Suprapubic skin (tissue), 4 donors: Measurements from ENCODE around the gene LMOD1. TPM values are rescaled to one million over a fixed set of nuclear protein-coding genes. Genes with fewer than 3 reads are reported as not detected.

Experiments
- DNase-seq, 2 donors: peaks; one replicate each; pipeline ENCODE4 v3.0.0-alpha.2; 2019; ENCODE audit warnings: low spot score in 2 of 2
- H3K27ac ChIP-seq: fragments of 200-600 bp; sonication (generic); one replicate; pipeline ENCODE4 v1.5.1; 2019
- H3K27me3 ChIP-seq: fragments of 200-600 bp; sonication (generic); one replicate; pipeline ENCODE4 v1.5.1; 2019
- H3K36me3 ChIP-seq: fragments of 200-600 bp; sonication (generic); one replicate; pipeline ENCODE4 v1.5.1; 2019
- H3K4me1 ChIP-seq: fragments of 200-600 bp; sonication (generic); one replicate; pipeline ENCODE4 v1.5.1; 2019
- H3K4me3 ChIP-seq: fragments of 200-600 bp; sonication (generic); one replicate; pipeline ENCODE4 v1.5.1; 2019; ENCODE audit warnings: mild to moderate bottlenecking
- H3K9me3 ChIP-seq: fragments of 200-600 bp; sonication (generic); one replicate; pipeline ENCODE4 v1.5.1; 2019
- EP300 ChIP-seq: sonication (generic); formaldehyde crosslinking; IDR thresholded peaks from one replicate; pipeline ENCODE4 v1.6.1; 2017; ENCODE audit warnings: antibody characterized with exemption
- POLR2A ChIP-seq, 2 donors: fragments of 450-650 bp; IDR thresholded peaks; one replicate each; pipeline ENCODE4 v1.6.1; 2017; ENCODE audit warnings: antibody characterized with exemption in 2 of 2, mild to moderate bottlenecking in 2 of 2, moderate library complexity in 2 of 2
- POLR2AphosphoS5 ChIP-seq, 3 donors: sonication (generic); formaldehyde crosslinking; IDR thresholded peaks; one replicate each; pipeline ENCODE4 v1.6.1; 2017; ENCODE audit warnings: antibody characterized with exemption in 3 of 3
- WGBS: methylation state at CpG from one replicate; pipeline ENCODE4 v1.1.5; 2018; 5-methylcytosine and 5-hydroxymethylcytosine counted together
- total RNA-seq, 4 donors: library from RNA; depleted of rRNA; stranded (reverse); fragments of >200 nt; gene quantifications; one replicate each; pipeline ENCODE4 v1.1.0, GENCODE V29; 2016
- TF ChIP-seq, protein P1 (sequence below), 2 donors: fragments of 200-600 bp in 1 of 2; fragments of 450-650 bp in 1 of 2; sonication (generic) in 1 of 2; IDR thresholded peaks; one replicate each; pipeline ENCODE4 v1.5.1; 2016 to 2019; ENCODE audit warnings: antibody characterized with exemption in 2 of 2, mild to moderate bottlenecking in 1 of 2, moderate library complexity in 1 of 2

The LMOD1 gene
- total RNA-seq, 4 donors from 2014 or later = 13.0 to 29.9 (median 18.1) TPM

DNA sequence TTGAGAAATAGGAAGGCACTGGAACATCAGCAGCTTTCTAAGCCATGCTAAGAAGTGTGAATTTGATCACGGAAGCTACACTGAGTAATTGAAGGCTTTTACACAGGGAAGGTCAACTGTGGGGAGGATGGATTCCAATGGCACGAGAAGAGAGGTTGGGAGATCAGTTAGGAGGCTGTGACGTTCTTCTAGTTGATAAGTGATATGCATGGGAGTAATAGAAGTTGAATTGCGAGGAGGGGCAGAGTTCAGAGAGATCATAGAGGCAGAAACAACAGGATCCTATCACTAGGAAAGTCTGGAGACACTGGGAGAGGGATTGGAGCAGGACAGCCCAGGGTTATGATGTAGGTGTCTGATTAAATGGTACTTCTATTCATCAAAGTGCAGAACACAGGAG is 16.2 kb downstream of the LMOD1 start:
- no peak overlapping the region for H3K27ac ChIP-seq

DNA sequence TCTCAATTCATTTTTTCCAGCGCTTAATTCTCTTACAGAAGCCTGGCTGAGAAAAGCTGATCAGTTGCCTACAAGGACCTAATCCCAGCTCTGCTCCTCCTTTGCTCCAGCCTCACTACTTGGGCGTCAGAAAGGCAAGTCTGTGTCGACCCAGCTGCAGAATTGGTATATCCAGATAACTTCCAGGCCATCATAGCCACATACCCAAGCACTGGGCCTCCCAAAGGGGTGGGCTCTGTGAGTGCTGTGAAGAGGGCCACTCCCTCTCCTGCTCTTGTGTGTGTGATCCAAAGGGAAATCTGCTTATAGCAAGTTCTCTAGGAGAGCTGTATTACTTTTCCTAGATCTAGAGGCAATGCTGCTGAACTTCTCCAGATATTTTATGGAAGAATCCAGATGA is 18.1 kb downstream of the LMOD1 start:
- no peaks in the 10 kb centered on the region for H3K27me3 ChIP-seq
- no peak for TF ChIP-seq POLR2AphosphoS5 (IDR thresholded peaks at IDR 0.05)
- TF ChIP-seq, protein P1, sequence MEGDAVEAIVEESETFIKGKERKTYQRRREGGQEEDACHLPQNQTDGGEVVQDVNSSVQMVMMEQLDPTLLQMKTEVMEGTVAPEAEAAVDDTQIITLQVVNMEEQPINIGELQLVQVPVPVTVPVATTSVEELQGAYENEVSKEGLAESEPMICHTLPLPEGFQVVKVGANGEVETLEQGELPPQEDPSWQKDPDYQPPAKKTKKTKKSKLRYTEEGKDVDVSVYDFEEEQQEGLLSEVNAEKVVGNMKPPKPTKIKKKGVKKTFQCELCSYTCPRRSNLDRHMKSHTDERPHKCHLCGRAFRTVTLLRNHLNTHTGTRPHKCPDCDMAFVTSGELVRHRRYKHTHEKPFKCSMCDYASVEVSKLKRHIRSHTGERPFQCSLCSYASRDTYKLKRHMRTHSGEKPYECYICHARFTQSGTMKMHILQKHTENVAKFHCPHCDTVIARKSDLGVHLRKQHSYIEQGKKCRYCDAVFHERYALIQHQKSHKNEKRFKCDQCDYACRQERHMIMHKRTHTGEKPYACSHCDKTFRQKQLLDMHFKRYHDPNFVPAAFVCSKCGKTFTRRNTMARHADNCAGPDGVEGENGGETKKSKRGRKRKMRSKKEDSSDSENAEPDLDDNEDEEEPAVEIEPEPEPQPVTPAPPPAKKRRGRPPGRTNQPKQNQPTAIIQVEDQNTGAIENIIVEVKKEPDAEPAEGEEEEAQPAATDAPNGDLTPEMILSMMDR (IDR thresholded peaks at IDR 0.05) = no peak
- TF ChIP-seq POLR2A (IDR thresholded peaks at IDR 0.05) = no peak
- no peak for TF ChIP-seq EP300
- H3K4me1 ChIP-seq = no peaks in the 10 kb centered on the region
- no peaks in the 10 kb centered on the region for H3K9me3 ChIP-seq
- H3K4me3 ChIP-seq = no peak overlapping the region
- 79% methylated on average over 3 of the region's 3 CpGs for WGBS
- DNase-seq = no peak
- H3K36me3 ChIP-seq = no peaks in the 10 kb centered on the region
- H3K27ac ChIP-seq = no peak overlapping the region

More for the DNA sequence above, 16.2 kb downstream of the LMOD1 start:
- no peak overlapping the region for H3K4me3 ChIP-seq
- 81% methylated on average over 4 of the region's 4 CpGs for WGBS
- no peak for DNase-seq
- no peaks in the 10 kb centered on the region for H3K9me3 ChIP-seq
- H3K4me1 ChIP-seq = no peaks in the 10 kb centered on the region
- no peaks in the 10 kb centered on the region for H3K27me3 ChIP-seq
- no peaks in the 10 kb centered on the region for H3K36me3 ChIP-seq
- TF ChIP-seq, protein P1 (IDR thresholded peaks at IDR 0.05) = no peak
- TF ChIP-seq POLR2AphosphoS5 (IDR thresholded peaks at IDR 0.05) (no peak), EP300 (no peak), POLR2A (IDR thresholded peaks at IDR 0.05) (no peak)

DNA sequence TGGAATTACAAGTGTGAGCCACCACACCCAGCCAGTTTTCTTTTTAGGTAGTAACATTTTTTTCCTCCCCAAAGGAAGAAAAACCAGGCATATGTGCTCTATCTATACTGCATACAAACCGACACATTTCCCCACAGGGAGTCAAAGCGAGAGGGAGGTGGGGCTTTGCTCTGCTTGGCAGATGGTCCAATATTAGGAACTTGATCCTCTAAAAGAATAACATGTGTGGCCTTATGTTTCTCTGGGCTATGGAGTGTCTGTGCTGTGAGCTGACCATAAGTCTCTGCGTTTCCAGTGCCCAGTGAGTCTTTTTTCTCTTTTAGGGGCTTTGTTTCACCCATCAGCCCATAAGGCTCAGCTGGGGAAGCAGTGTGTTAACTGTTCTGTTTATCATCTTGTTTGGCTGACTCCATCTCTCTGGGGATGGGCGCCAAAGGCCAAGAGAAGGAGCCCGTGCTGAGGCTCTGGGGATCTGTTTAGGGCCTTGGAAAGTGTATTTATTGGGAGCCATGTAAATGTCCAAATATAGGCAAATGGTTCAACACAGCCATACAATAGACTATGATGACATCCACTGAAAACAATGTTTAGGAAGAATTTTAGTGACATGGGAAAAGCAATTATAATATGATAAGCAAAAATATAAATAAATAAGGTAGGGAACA is 20.2 kb downstream of the LMOD1 start:
- Histone ChIP-seq H3K9me3 (no peaks in the 10 kb centered on the region), H3K27me3 (no peaks in the 10 kb centered on the region), H3K27ac (no peak overlapping the region), H3K36me3 (no peaks in the 10 kb centered on the region), H3K4me1 (no peaks in the 10 kb centered on the region), H3K4me3 (no peak overlapping the region)
- 81% methylated on average over 5 of the region's 5 CpGs for WGBS
- TF ChIP-seq, protein P1 (IDR thresholded peaks at IDR 0.05) = no peak
- TF ChIP-seq POLR2A (IDR thresholded peaks at IDR 0.05) (no peak), EP300 (no peak), POLR2AphosphoS5 (IDR thresholded peaks at IDR 0.05) (no peak)
- DNase-seq = no peak

GRCh38 chr1:201925301-201925567 is 21.1 kb downstream of the LMOD1 start:
- DNase-seq = no peak
- Histone ChIP-seq H3K27me3 (no peaks in the 10 kb centered on the region), H3K4me1 (no peaks in the 10 kb centered on the region), H3K36me3 (no peaks in the 10 kb centered on the region), H3K9me3 (no peaks in the 10 kb centered on the region), H3K4me3 (no peak overlapping the region), H3K27ac (no peak overlapping the region)
- WGBS = 81% methylated on average over 2 of the region's 2 CpGs
- TF ChIP-seq POLR2A (IDR thresholded peaks at IDR 0.05) = no peak
- TF ChIP-seq POLR2AphosphoS5 (IDR thresholded peaks at IDR 0.05) = no peak
- no peak for TF ChIP-seq EP300
- TF ChIP-seq, protein P1 (IDR thresholded peaks at IDR 0.05) = no peak

GRCh38 chr1:201921952-201922558 is 24.3 kb downstream of the LMOD1 start:
- Histone ChIP-seq H3K36me3 (no peaks in the 10 kb centered on the region), H3K4me1 (peaks cover 11% of the 10 kb centered on the region), H3K27ac (no peak overlapping the region), H3K9me3 (no peaks in the 10 kb centered on the region), H3K4me3 (no peak overlapping the region), H3K27me3 (no peaks in the 10 kb centered on the region)
- DNase-seq = no peak
- WGBS = 92% methylated on average over 3 of the region's 3 CpGs
- TF ChIP-seq POLR2AphosphoS5 (IDR thresholded peaks at IDR 0.05) (no peak), EP300 (no peak), POLR2A (IDR thresholded peaks at IDR 0.05) (no peak)
- TF ChIP-seq, protein P1 (IDR thresholded peaks at IDR 0.05) = no peak
